Kasumi-1 (cell line): Measurements from ENCODE around the gene SETD7.
"Not testable (repeated sequence)": the region's sequence is repeated elsewhere in the genome, so short reads cannot be mapped to it uniquely, and the experiment has no call there.

ENCODE experiments used
- DNase-seq, 2 experiments: peaks; one replicate each; lab custom pipeline; 2025; lab: John Stamatoyannopoulos, UW

Gene SETD7

DNA sequence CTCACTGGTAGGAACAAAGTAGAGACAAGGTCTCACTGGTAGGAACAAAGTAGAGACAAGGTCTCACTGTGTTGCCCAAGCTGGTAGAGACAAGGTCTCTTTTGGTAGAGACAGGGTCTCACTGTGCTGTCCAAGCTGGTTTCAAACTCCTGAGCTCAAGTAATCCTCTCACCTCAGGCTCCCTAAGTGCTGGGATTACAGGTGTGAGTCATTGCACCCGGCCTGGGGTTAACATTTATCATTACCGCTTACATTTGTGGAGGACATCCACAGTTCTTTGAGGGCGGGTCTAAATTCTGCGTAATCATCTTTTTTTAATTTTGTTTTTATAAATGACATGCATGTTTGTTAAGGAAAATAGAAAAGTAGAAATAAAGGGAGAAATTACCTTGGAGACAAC is 90.1 kb downstream of the SETD7 start:
- no peak for DNase-seq

DNA sequence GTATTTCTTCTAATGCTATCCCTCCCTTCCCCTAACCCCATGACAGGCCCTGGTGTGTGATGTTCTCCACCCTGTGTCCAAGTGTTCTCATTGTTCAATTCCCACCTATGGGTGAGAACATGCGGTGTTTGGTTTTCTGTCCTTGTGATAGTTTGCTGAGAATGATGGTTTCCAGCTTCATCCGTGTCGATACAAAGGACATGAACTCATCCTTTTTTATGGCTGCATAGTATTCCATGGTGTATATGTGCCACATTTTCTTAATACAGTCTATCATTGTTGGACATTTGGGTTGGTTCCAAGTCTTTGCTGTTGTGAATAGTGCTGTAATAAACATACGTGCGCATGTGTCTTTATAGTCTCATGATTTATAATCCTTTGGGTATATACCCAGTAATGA is 91.5 kb downstream of the SETD7 start:
- not testable (repeated sequence) for DNase-seq

DNA sequence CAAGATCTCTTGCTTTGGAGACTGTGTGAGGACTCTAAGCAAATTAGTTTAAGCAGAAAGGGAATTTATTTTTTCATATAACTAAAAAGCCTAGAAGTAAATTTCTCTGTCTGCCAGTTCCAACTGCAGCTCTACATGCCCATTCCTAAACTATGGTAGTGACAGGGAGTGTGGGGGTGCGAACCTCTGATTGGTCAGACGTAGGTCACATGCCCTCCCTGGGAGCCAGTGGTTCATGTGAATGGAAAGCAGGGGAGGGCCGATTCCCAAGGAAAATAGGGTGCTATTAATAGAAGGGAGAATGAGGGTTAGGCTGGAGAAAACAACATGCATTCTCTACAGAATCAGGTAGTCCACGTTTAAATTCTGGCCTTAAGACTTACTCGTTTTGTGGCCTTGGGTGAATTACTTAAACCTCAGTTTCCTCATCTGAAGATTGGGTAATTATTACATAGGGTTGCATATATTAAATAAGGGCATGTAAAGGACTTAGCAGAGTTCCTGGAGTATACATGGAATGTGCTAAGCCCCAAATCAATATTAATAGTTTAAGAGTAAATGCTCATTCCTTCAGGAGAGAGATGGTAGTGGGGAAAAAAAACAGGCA is 94.9 kb downstream of the SETD7 start:
- DNase-seq, result no peak

DNA sequence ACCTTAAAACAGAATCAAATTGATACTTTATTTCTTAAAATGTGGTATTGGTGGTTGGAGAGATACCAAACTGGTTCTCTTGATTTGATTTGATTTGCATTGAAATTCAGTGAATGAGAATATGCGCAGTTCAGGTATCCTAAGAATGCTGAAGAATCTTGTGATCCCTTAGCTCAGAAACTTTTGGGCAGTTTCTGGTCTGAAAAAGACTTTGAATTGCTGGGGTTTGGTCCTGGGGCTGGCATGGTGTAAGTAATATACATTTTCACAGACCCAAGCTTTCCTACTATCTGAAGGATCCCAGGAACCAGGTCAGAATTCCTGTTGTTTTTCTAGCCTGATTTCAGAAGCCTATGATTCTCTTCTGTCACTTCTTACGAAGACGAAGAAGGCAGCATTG is 95.5 kb downstream of the SETD7 start:
- no peak for DNase-seq

DNA sequence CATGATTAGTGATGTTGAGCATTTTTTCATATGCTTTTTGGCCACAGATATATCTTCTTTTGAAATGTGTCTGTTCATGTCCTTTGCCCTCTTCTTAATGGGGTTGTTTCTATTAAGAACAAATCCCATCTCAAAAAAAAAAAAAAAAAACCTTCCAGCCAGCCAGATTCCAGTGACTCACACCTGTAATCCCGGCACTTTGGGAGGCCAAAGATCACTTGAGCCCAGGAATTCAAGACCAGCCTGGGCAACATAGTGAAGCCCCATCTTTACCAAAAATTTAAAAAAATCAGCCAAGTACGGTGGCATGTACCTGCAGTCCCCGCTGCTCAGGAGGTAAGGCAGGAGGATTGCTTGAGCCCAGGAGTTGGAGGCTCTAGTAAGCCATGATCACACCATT is 97.0 kb downstream of the SETD7 start:
- no peak for DNase-seq

DNA sequence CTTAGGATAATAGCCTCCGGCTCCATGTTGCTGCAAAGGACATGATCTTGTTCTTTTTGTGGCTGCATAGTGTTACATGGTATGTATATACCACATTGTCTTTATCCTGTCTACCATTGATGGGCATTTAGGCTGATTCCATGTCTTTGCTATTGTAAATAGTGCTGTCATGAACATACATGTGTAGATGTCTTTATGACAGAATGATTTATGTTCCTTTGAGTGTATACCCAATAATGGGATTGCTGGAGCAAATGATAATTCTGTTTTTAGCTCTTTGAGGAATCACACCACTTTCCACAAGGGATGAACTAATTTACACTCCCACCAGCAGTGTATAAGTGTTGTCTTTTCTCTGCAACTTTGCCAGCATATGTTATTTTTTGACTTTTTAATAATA is 97.5 kb downstream of the SETD7 start:
- no peak for DNase-seq

DNA sequence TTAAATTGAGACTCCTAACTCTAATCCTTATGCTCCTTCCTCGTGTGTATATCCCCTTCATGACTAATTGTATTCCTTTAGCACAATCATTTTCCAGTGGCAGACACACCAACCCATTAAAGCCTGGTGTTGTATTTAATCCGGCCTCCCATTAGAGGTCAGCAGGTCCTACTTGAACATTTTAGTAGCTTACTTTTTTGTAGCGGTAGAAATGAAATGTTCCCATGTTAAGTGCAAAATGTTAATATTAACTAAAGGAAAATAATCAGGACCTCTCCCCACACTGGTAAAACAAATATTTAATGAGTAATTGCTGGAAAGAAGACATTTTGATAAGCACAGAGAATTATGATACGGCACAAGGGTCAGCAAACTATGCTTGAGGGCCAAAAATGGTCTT is 98.7 kb downstream of the SETD7 start:
- no peak for DNase-seq

DNA sequence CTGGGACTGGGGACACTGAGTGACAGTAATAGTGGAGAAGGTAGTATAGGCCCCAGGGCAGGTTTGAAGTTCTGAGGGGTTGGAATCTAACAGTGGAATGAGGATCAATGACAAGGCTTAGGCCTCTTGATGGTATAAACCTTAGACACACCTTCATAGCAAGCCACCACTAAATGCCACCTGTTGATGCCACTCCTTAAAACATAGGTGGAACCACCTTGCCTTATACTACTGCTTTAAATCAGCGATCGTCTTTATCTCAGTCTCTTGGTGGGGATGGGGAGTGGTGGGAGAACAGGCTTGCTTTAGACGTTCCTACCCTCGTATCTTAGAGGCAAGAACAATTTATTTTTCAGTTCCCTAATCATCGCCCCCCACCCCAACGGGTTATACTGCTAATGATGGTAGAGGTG is 100.9 kb downstream of the SETD7 start:
- no peak for DNase-seq

DNA sequence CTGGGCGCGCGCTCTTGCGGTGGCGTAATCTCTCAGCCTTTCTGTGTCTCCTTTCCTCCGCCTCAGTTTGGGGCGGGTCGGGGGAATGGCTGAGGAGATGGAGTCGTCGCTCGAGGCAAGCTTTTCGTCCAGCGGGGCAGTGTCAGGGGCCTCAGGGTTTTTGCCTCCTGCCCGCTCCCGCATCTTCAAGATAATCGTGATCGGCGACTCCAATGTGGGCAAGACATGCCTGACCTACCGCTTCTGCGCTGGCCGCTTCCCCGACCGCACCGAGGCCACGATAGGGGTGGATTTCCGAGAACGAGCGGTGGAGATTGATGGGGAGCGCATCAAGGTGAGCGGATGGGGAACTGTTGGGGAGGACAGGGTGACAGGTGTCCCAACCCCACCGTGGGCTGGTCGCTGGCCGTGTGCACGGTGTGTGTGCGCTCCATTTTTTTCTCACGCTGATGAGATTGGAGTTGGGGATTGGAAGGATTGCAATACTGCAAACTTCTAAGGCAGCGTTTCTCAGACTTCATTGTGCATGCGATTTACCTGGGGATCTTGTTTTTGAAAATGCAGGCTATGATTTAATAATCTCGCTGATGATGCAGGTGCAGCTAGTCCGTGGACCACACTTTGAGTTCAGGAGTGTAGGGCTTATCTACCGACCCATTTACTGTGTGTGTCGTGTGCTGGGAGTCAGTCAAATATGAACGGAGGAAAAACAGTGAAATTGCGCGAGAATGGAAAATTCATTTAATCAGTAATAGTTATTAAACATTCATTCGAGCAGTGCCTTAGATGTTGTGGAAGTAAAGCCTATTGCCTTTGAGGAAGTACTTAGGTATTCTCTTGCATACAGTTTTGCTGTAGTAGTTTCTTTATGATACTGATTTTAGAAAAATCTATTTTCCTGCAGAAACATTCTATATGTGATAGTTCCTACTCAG is 101.6 kb downstream of the SETD7 start, which contains the start of gene RAB33B:
RAB33B (plus strand) TSS at position 11 of the 935 bp plus-strand sequence; CDS start at position 86, 75 bp downstream.
- peak; percentile 83 to 86 for DNase-seq

DNA sequence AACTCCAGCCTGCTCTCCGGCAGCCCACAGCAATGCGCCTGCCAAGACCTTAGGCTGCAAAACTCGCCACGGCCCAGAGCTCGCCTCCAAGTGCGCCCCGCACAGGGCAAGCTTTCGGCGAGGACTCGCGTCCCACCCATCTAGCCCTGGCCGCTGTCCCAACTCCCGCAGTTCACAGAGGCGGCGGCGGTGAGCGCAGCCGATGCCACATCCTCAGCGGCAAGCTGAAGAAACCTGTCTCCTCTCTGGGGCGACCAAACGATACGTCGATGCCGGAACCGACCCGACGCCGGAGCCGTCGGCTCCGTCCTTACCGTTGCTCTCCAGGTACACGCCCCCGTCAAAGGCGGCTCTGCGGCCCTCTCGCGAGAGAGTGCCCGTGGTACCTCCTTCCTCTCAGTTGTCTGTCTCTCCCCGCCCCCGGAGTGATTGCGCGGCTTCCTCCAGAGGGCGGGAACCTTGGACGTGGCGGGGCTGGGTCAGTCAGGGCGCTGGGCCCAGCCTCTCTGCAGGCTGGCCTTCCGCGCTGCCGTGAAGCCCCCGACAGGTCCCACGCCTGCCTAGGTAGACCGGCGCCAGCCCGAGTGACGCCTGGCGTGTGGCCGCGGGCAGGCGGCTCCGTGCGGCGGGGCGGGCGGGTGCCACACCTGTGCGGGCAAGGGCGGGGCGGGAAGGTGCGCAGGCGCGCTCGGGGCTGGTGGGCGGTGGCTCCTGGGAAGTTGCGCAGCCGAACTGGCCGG is 102.5 kb downstream of the SETD7 start:
- peak; percentile 96 to 97 for DNase-seq

DNA sequence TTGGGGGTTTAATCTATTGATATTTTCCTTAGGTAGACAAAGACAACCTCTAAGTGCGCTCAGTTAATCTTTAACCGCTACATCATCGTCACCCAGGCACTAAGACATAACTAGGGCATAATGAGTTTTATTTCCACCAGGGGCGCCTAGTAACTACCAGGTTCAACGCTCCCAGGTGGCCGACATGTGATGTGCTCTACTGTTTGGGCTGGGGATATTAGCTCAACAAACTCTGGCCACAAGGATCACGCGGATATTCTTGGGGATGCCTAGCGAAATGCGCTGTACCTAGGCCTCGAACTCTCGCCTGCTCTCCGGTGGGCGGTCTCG is 103.0 kb downstream of the SETD7 start:
- DNase-seq, result peak; percentile 84 to 91

DNA sequence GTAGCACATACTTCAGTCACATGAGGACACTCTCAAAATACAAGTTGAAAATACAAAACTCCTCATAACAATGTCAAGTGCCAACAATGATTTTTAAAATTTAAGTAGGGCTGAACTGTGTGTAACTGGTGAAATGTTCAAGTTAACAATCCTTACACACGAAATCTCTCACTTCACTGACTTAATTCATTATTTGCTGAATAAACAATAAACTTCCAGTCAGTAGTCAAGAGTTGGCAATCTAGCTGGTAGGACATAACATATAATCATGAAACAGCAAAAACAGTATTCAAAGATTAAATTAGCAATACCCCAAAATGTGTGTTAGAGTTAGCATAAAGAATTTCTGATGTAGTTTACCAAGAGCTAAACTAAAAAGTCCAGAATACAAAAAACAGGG is 104.0 kb downstream of the SETD7 start:
- no peak for DNase-seq

DNA sequence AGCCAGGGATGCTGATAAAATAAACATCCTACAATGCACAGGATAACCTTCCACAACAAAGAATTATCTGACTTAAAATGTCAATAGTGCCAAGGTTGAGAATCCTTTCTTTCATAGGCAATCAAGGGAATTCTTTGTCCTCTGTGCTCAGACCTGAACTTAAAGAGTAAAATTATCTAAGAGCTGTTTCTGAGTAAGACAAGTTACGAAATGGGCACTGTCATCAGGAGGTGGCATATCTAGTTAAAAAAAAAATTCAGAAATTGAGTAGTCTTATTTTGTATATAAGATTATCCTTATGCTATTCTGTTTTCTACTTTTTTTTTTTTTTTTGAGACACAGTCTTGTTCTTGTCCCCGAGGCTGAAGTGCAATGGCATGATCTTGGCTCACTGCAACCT is 105.4 kb downstream of the SETD7 start:
- no peak for DNase-seq

DNA sequence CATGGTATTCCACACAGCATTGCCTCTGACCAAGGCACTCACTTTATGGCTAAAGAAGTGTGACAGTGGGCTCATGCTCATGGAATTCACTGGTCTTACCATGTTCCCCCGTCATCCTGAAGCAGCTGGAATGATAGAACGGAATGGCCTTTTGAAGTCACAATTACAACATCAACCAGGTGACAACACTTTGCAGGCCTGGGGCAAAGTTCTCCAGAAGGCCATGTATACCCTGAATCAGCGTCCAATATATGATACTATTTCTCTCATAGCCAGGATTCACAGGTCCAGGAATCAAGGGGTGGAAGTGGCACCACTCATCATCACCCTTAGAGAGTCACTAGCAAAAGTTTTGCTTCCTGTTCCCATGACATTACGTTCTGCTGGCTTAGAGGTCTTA is 108.9 kb downstream of the SETD7 start:
- DNase-seq, result not testable (repeated sequence)
